ENCODE measurements around the gene LELP1. TPM values are rescaled to one million over a fixed set of nuclear protein-coding genes. Genes with fewer than 3 reads are reported as not detected.

Gene LELP1
- not detected in 2 replicates for total RNA-seq

GRCh38 chr1:153203130-153203529 is at the start of gene LELP1:
LELP1 (plus strand) TSS chr1:153203430; CDS start chr1:153204708, 1,278 bp downstream.

DNA sequence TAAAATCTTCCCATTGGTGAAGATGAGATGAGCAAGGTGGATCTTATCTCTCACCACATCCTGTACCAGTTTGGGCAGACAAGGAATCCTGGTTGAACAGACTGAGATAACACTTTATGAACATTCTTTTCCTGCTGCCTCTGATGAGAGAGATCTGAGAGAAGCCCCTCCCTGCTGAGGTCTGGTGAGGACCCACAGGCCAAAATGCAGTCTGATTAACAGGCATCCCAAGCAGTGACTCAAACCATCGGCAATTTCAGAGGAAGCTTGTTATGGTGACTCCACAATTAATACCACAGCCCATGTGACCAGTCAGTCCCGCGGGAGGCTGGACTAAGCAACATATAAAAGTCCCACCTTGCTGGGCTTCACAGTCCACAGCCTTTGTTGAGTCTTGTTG is 14.0 kb downstream of the LELP1 start, which contains the start of gene PRR9:
Gene PRR9 (plus strand): TSS at position 373 of the 400 bp plus-strand sequence. CDS start 561 bp downstream, outside the sequence.

Other genes starting within 250 kb of the LELP1 start
- not detected in 2 replicates for gene SPRR4, start 232.8 kb upstream of the LELP1 start, total RNA-seq
- gene SPRR1A, start 219.3 kb upstream of the LELP1 start, total RNA-seq: not detected in 2 replicates
- gene SPRR3, start 201.7 kb upstream of the LELP1 start, total RNA-seq: not detected in 2 replicates
- gene SPRR1B, start 172.2 kb upstream of the LELP1 start, total RNA-seq: not detected in 2 replicates
- gene SPRR2D, start 162.3 kb upstream of the LELP1 start, total RNA-seq: not detected in 2 replicates
- not detected in 2 replicates for gene SPRR2A, start 145.9 kb upstream of the LELP1 start, total RNA-seq
- gene SPRR2B, start 131.8 kb upstream of the LELP1 start, total RNA-seq: not detected in 2 replicates
- not detected in 2 replicates for gene SPRR2E, start 108.9 kb upstream of the LELP1 start, total RNA-seq
- gene SPRR2F, start 89.9 kb upstream of the LELP1 start, total RNA-seq: not detected in 2 replicates
- not detected in 2 replicates for gene SPRR2G, start 52.5 kb upstream of the LELP1 start, total RNA-seq
- gene PRR9, start 14.2 kb downstream of the LELP1 start, total RNA-seq: not detected in 2 replicates
- gene LORICRIN, start 56.3 kb downstream of the LELP1 start, total RNA-seq: not detected in 2 replicates
- gene PGLYRP3, start 109.5 kb downstream of the LELP1 start, total RNA-seq: not detected in 2 replicates
- not detected in 2 replicates for gene PGLYRP4, start 145.4 kb downstream of the LELP1 start, total RNA-seq
- not detected in 2 replicates for gene S100A9, start 154.4 kb downstream of the LELP1 start, total RNA-seq
- not detected in 2 replicates for gene S100A12, start 172.2 kb downstream of the LELP1 start, total RNA-seq
- not detected in 2 replicates for gene S100A8, start 187.6 kb downstream of the LELP1 start, total RNA-seq
- gene S100A7A, start 213.1 kb downstream of the LELP1 start, total RNA-seq: not detected in 2 replicates

Data from thoracic aorta endothelial cell (primary cell).